ENCODE results near the gene GNRH2.

Gene GNRH2

DNA sequence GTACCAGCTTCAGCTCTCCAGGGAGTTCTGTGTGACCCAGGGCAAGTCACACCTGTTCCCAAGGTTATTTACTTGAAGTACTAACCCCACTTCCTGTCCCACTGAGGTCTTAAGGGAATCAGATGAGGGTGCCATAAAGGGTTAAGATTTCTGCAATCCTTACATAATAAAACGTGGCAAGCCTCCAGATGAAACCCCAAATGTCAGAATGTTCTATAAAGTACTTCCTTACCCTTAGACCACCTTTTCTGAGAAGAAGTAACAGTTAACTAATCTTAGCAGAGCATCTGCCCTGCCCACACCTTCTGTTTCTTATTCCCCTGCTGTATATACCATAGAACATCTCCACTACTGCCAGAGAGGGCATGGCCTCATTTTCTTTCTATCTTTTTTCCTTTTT, 47.1 kb downstream of the GNRH2 start:
- H3K27me3 Mint-ChIP-seq = peaks cover 75% of the 10 kb centered on the region
- no peaks in the 10 kb centered on the region for H3K9me3 Mint-ChIP-seq
- CTCF ChIA-PET = no interaction called here
- H3K27ac Mint-ChIP-seq = no peak overlapping the region
- peaks cover 35% of the 10 kb centered on the region for H3K4me1 Mint-ChIP-seq
- no peak for DNase-seq
- H3K4me3 Mint-ChIP-seq = no peak overlapping the region
- H3K36me3 Mint-ChIP-seq = no peaks in the 10 kb centered on the region

DNA sequence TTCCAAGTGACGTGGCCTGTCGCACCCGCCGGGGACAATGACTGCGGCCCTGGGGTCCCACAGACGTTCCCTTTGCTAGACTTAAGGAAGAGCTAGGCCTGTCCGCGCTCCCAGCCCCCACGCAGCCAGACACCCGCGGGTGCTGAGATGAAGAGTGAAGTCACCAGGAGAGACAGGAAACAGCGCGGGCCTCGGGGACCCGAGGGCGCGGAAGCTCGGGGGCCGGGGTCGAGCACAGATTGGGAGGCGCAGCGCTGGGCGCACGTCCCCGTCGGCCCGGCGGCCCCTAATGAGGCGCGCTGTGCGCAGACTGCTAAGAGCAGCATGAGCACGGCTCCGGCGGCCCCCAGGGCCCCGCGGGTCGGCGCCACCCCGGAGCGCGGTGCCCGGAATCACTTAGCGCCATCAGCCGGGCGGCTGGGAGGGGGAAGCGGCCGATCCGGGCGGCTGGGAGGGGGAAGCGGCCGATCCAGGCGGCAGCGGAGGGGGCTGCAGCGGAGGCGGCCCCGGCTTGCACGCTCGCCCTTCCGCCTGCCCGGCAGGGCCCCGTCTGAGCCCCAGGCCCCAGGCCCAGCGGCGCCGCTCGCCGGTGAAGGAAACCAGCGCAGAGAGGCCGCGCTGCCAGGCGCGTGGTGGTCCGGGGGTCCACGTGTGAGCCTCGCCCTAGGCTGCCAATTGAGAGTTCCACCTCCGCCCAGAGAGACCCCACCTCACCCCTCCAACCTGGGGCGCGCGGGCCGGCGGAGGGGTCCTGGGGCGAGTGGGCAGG, 49.4 kb downstream of the GNRH2 start:
- Mint-ChIP-seq H3K27ac (peak overlapping the region; percentile 83), H3K36me3 (no peaks in the 10 kb centered on the region), H3K4me3 (peak overlapping the region; percentile 79), H3K27me3 (peaks cover 82% of the 10 kb centered on the region), H3K9me3 (no peaks in the 10 kb centered on the region), H3K4me1 (peaks cover 35% of the 10 kb centered on the region)
- peak; percentile 53 for DNase-seq
- CTCF ChIA-PET = no interaction called here

DNA sequence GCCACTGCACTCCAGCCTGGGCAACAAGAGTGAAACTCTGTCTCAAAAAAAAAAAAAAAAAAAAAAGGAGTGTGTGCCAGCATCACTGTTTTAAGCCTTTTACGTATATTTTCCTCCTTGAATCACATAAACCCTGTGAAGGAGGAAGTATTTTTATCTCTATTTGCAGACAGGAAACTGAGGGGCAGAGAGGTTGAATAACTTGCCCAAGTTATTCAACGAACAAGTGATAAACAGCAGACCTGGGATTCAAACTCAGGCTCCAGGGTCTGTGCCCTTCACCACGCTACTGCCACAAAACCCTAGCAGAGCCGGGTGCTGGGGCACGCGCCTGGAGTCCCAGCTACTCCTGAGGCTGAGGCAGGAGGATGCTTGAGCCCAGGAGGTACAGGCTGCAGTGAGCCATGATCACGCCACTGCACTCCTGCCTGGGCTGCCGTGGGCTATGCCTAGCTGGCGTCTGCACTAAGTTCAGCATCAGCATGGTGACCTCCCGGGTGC, 50.5 kb downstream of the GNRH2 start:
- no peak for DNase-seq
- CTCF ChIA-PET = no interaction called here
- Mint-ChIP-seq H3K4me1 (peaks cover 35% of the 10 kb centered on the region), H3K4me3 (no peak overlapping the region), H3K27ac (no peak overlapping the region), H3K36me3 (no peaks in the 10 kb centered on the region), H3K9me3 (no peaks in the 10 kb centered on the region), H3K27me3 (peaks cover 80% of the 10 kb centered on the region)

DNA sequence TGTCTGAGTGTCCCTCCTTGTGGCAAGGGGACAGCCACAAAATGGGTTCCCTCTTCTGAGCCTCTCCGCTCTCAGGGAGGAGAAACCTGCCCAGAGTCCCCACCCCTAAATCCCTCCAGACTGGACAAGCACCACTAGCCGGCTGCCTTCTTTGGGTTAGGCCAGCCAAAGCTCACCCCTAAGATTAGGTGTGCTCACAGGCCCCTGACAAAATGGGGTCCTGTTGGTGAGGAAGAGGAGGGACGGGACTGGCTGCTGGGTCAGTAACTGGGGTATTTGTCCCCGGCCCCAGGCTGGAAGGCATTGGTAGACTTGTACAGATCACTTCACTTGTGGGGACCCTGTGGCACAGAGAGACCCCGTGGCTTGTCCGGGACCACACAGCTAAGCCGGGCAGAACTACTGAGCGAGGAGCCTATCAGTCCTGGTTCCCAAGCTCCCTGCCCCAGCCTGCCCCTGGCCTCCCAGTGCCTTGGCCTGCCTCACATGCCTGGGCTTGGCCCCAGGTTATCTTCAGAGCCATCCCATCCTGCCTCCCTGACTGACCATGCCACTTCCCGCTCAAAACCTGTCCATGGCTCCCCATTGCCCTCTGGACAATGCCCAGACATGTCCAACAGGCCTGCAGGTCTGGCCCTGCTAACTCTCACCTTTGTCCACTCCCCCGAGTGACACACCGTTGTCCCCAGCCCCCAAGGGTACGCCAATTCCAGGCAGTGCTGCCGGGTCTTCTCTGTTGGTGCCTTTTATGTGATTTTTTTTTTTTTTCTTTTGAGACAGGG, 51.6 kb downstream of the GNRH2 start:
- Mint-ChIP-seq H3K27ac (no peak overlapping the region), H3K4me1 (peaks cover 32% of the 10 kb centered on the region), H3K9me3 (no peaks in the 10 kb centered on the region), H3K4me3 (no peak overlapping the region), H3K36me3 (no peaks in the 10 kb centered on the region), H3K27me3 (peaks cover 79% of the 10 kb centered on the region)
- CTCF ChIA-PET = interaction anchor here (0.7 to 1.3 kb wide), 2 partner anchors 34 to 41 kb away, joined by 3 read pairs; no protein-coding TSS in a partner anchor
- no peak for DNase-seq

Data from activated naive CD4-positive, alpha-beta T cell treated with anti-CD3 and anti-CD28 coated beads, Interleukin-2, amount 10 ng/mL, durations not matched to agents 7 days and 5 days (primary cell).